ENCODE data around the gene GYPC. TPM values are rescaled to one million over a fixed set of nuclear protein-coding genes. Genes with fewer than 3 reads are reported as not detected.

GYPC gene
- total and polyA plus RNA-seq, 8 donors = 13.0 to 75.4 (median 22.8) TPM

DNA sequence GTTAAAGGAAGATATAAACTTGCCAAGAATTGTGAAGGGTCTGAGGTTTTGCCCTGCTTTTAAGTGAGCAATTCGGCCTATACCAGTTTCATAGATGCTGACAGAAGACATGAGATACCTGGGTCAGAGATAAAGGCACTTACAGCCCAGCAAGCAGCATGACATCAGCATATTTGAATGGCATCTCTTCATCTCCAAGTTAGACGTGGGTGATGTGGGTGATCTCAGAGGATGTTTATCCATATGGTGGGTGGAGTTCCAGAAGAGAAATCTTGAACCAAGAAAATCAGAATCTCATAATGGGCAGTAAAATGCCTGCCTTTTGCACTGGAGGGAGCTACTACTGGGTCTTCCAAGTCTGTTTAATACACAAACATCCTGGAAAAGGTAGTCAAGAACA is 44.7 kb downstream of the GYPC start:
- FAIRE-seq = no peak
- WGBS, 2 donors = 30 to 33% methylated on average over 2 of the region's 2 CpGs
- Histone ChIP-seq H3K4me3 (no peak overlapping the region), H3K4me1 (peaks cover 0 to 7% (median 0%) of the 10 kb centered on the region in 3 donors), H3K27ac (no peak overlapping the region), H3K9me3 (no peaks in the 10 kb centered on the region), H3K36me3 (no peaks in the 10 kb centered on the region), H3K27me3 (no peaks in the 10 kb centered on the region)
- TF ChIP-seq, protein P1, sequence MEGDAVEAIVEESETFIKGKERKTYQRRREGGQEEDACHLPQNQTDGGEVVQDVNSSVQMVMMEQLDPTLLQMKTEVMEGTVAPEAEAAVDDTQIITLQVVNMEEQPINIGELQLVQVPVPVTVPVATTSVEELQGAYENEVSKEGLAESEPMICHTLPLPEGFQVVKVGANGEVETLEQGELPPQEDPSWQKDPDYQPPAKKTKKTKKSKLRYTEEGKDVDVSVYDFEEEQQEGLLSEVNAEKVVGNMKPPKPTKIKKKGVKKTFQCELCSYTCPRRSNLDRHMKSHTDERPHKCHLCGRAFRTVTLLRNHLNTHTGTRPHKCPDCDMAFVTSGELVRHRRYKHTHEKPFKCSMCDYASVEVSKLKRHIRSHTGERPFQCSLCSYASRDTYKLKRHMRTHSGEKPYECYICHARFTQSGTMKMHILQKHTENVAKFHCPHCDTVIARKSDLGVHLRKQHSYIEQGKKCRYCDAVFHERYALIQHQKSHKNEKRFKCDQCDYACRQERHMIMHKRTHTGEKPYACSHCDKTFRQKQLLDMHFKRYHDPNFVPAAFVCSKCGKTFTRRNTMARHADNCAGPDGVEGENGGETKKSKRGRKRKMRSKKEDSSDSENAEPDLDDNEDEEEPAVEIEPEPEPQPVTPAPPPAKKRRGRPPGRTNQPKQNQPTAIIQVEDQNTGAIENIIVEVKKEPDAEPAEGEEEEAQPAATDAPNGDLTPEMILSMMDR (IDR thresholded peaks at IDR 0.05) = no peak
- intact Hi-C loops (cut with DNase I) = no loop called here
- no peak for ATAC-seq
- DNase-seq = no peak

DNA sequence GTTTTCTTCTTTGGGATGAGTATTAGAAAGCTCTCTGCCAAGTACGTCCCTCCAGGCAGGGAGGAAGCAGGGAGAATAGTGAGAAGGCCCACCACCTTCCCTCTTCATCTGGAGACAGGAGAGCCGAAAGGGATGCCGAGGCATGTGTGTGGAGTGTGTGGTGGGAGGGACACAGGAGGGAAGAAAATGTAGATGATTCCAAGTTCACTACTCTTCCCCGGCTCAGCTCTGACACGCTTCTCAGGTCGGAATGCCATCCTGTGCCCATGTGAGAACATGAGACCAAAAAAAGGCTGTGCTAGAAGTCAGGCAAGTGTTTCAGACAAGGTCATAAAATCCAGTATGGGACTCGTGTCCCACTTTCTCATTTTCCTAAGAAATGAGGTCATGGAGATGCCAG is 47.4 kb downstream of the GYPC start:
- no peak overlapping the region for H3K4me3 ChIP-seq
- no peak for FAIRE-seq
- peak overlapping the region in 3 of 4 donors; percentile 0 to 38 (median 14) for H3K27ac ChIP-seq
- no peaks in the 10 kb centered on the region for H3K36me3 ChIP-seq
- no peaks in the 10 kb centered on the region for H3K9me3 ChIP-seq
- intact Hi-C loops (cut with DNase I) = no loop called here
- WGBS, 2 donors = 72 to 85% methylated on average over 7 of the region's 7 CpGs
- ATAC-seq = no peak
- TF ChIP-seq, protein P1 (IDR thresholded peaks at IDR 0.05) = no peak
- H3K27me3 ChIP-seq = no peaks in the 10 kb centered on the region
- H3K4me1 ChIP-seq = peaks cover 0 to 11% (median 0%) of the 10 kb centered on the region in 3 donors
- DNase-seq = no peak

DNA sequence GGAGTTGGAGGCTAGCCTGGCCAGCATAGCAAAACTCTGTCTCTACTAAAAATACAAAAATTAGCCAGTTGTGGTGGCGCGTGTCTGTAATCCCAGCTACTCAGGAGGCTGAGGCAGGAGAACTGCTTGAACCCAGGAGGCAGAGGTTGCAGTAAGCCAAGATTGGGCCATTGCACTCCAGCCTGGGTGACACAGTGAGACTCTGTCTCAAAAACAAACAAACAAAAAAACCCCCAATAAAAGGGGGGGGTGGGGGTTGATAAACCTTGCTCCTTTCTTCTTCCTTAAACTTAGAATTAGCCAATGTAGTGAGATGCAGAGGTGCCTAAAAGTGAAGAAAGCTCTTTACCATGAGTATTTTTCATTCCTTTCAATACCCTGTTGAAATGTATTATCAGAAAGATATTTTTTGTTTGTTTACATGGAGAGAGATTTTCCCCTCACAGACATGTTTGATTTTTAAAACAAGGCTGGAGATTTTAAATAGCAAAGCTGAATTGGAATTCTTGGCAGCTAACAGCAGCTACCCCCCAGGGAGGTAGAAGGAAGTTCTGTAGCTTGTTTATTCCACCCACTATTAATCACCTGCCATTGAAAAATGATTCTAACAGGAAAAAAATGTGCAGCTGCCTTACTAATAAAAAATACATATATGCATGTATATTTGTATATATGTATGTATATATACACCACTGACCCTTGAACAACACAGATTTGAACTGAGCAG is 48.6 kb downstream of the GYPC start:
- Histone ChIP-seq H3K27ac (peak overlapping the region; percentile 19 to 64 (median 52)), H3K4me1 (peaks cover 0 to 11% (median 0%) of the 10 kb centered on the region in 3 donors), H3K36me3 (no peaks in the 10 kb centered on the region), H3K27me3 (no peaks in the 10 kb centered on the region), H3K9me3 (no peaks in the 10 kb centered on the region), H3K4me3 (no peak overlapping the region)
- FAIRE-seq = no peak
- WGBS, 2 donors = 47 to 71% methylated on average over 2 of the region's 2 CpGs
- intact Hi-C loops (cut with DNase I) = no loop called here
- TF ChIP-seq, protein P1 (IDR thresholded peaks at IDR 0.05) = no peak
- DNase-seq = peak in 2 of 6 donors; percentile 38 to 39
- peak; percentile 73 to 89 (median 83) for ATAC-seq

DNA sequence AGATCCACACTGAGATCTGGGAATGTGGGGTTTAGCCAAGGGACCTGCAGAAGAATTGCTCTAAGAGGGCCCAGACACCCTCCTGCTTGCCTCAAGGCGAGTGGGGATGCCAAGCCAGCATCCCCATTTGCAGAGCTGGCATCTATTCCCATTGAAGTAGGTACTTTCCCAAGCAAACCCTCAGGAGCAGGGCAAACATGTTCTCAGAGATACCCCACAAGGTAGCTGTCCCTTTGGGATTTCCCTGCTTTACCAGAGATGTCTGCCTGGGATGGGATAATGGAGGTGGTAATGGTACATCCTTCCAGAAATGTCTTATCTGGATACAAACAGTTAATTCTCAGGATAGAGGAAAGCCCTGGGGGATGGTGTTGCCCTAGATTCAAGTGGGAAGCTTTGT is 51.2 kb downstream of the GYPC start:
- Histone ChIP-seq H3K9me3 (no peaks in the 10 kb centered on the region), H3K27me3 (no peaks in the 10 kb centered on the region), H3K4me3 (no peak overlapping the region), H3K4me1 (peaks cover 0 to 11% (median 0%) of the 10 kb centered on the region in 3 donors), H3K27ac (no peak overlapping the region), H3K36me3 (no peaks in the 10 kb centered on the region)
- DNase-seq = no peak
- WGBS, 2 donors = 61 to 73% methylated on average over 1 of the region's 1 CpG
- TF ChIP-seq, protein P1 (IDR thresholded peaks at IDR 0.05) = no peak
- FAIRE-seq = no peak
- intact Hi-C loops (cut with DNase I) = no loop called here
- no peak for ATAC-seq

DNA sequence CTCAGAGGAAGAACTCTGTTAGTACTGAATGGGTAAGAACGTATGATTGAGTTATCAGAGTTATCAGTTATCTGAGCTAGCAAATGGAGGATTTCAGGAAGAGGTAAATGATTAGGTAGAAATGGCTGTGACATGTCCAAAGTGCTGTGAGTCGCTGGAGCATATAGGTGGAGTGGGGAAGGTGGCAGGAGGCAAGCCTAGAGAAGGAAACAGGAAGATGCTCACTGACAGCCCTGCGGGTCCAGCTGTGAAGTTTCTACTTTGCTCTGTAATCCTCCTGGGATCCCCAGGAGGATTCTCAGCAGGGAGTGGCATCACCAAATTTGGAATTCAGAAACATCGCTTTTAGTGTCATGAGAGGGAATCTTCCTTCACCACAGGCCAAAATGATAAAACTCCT is 52.0 kb downstream of the GYPC start:
- WGBS, 2 donors = 58 to 69% methylated on average over 4 of the region's 4 CpGs
- DNase-seq = no peak
- TF ChIP-seq, protein P1 (IDR thresholded peaks at IDR 0.05) = no peak
- no peak for FAIRE-seq
- intact Hi-C loops (cut with DNase I) = no loop called here
- Histone ChIP-seq H3K27me3 (no peaks in the 10 kb centered on the region), H3K4me3 (no peak overlapping the region), H3K27ac (no peak overlapping the region), H3K4me1 (peaks cover 0 to 11% (median 0%) of the 10 kb centered on the region in 3 donors), H3K36me3 (no peaks in the 10 kb centered on the region), H3K9me3 (no peaks in the 10 kb centered on the region)
- ATAC-seq = no peak

All from pancreas (tissue), 10 donors.